ENCODE measurements around the gene PRSS36.
"Not testable (repeated sequence)": the region's sequence is repeated elsewhere in the genome, so short reads cannot be mapped to it uniquely, and the experiment has no call there.

PRSS36 gene

GRCh38 chr16:31183432-31184428 is 33.9 kb upstream of the PRSS36 start:
- DNase-seq: no peak

GRCh38 chr16:31182391-31182790 is 32.5 kb upstream of the PRSS36 start:
- no peak for DNase-seq

GRCh38 chr16:31181102-31181830 is 31.4 kb upstream of the PRSS36 start:
- peak; percentile 60 to 82 (median 76) for DNase-seq

- peak; percentile 90 to 96 (median 94) for DNase-seq
These were observed 30.0 kb upstream of the PRSS36 start, which contains the start of gene FUS for GRCh38 chr16:31179747-31180459. TSS of gene FUS (plus strand) at chr16:31180139. CDS start at chr16:31180215, 76 bp downstream.

GRCh38 chr16:31179219-31179746 is 29.4 kb upstream of the PRSS36 start:
- peak in 1 of 4 experiments; percentile 12 for DNase-seq

GRCh38 chr16:31177136-31177535 is 27.3 kb upstream of the PRSS36 start:
- peak; percentile 77 to 91 (median 82) for DNase-seq

- DNase-seq: not testable (repeated sequence)
These were observed 20.2 kb upstream of the PRSS36 start for GRCh38 chr16:31170048-31170447.

GRCh38 chr16:31168848-31169247 is 19.0 kb upstream of the PRSS36 start:
- DNase-seq: no peak

GRCh38 chr16:31167315-31167714 is 17.4 kb upstream of the PRSS36 start:
- peak in 3 of 4 experiments; percentile 29 to 33 (median 30) for DNase-seq

- DNase-seq: peak; percentile 85 to 93 (median 92)
These were observed 7.3 kb upstream of the PRSS36 start for GRCh38 chr16:31157136-31157535.

GRCh38 chr16:31150976-31151375 is 1.1 kb upstream of the PRSS36 start:
- DNase-seq: peak in 3 of 4 experiments; percentile 41 to 60 (median 47)

- DNase-seq: peak in 3 of 4 experiments; percentile 49 to 62 (median 62)
These were observed 534 bp downstream of the PRSS36 start for GRCh38 chr16:31149332-31149731.

- DNase-seq: no peak
These were observed 970 bp downstream of the PRSS36 start for GRCh38 chr16:31148896-31149295.

GRCh38 chr16:31148281-31148728 is 1.6 kb downstream of the PRSS36 start:
- DNase-seq: no peak

- DNase-seq: no peak
These were observed 2.3 kb downstream of the PRSS36 start for GRCh38 chr16:31147574-31147973.

GRCh38 chr16:31145398-31145990 is 4.4 kb downstream of the PRSS36 start:
- DNase-seq: peak in 1 of 4 experiments; percentile 39

GRCh38 chr16:31144418-31144817 is 5.4 kb downstream of the PRSS36 start:
- not testable (repeated sequence) for DNase-seq

- no peak for DNase-seq
These were observed 6.1 kb downstream of the PRSS36 start for GRCh38 chr16:31143694-31144148.

GRCh38 chr16:31143011-31143693 is 6.7 kb downstream of the PRSS36 start:
- no peak for DNase-seq

GRCh38 chr16:31142109-31143010 is 7.5 kb downstream of the PRSS36 start:
- peak; percentile 99 to 100 (median 99) for DNase-seq

All from suppressor macrophage (primary cell).